HCT116 (cell line): ENCODE results near the gene PTPA.

Experiments
- POLR2A ChIP-seq: IDR thresholded peaks from 2 replicates; pipeline ENCODE4 v1.7.0; 2011; ENCODE audit warnings: borderline replicate concordance; ENCODE audit not compliant: insufficient read depth, insufficient read length; ENCODE audit errors: extremely low read depth
- TF ChIP-seq, protein P1 (sequence below), 3 experiments: fragments of 200-600 bp in 1 of 3; sonication (generic) in 1 of 3; IDR thresholded peaks in 2 of 3; conservative IDR thresholded peaks in 1 of 3; 2 replicates each; pipeline ENCODE4 v1.5.1; 2012 to 2017; ENCODE audit warnings: low read depth in 2 of 3, low read length in 2 of 3, antibody characterized with exemption in 1 of 3, borderline replicate concordance in 1 of 3, control low read depth in 1 of 3, mild to moderate bottlenecking in 1 of 3, mixed read lengths in 1 of 3, mixed run types in 1 of 3, moderate library complexity in 1 of 3; ENCODE audit not compliant: insufficient read depth in 1 of 3

GRCh38 chr9:129178568-129179382 lies 67.6 kb downstream of the PTPA start:
- TF ChIP-seq, protein P1, sequence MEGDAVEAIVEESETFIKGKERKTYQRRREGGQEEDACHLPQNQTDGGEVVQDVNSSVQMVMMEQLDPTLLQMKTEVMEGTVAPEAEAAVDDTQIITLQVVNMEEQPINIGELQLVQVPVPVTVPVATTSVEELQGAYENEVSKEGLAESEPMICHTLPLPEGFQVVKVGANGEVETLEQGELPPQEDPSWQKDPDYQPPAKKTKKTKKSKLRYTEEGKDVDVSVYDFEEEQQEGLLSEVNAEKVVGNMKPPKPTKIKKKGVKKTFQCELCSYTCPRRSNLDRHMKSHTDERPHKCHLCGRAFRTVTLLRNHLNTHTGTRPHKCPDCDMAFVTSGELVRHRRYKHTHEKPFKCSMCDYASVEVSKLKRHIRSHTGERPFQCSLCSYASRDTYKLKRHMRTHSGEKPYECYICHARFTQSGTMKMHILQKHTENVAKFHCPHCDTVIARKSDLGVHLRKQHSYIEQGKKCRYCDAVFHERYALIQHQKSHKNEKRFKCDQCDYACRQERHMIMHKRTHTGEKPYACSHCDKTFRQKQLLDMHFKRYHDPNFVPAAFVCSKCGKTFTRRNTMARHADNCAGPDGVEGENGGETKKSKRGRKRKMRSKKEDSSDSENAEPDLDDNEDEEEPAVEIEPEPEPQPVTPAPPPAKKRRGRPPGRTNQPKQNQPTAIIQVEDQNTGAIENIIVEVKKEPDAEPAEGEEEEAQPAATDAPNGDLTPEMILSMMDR (IDR thresholded peaks at IDR 0.05 in 2 of 3, conservative IDR thresholded peaks at IDR 0.05 in 1 of 3; ENCODE audit: borderline replicate concordance in 1 of 3, insufficient read depth in 1 of 3, low read depth in 2 of 3, low read length in 2 of 3): no peak
- TF ChIP-seq POLR2A: no peak
